IPS-11a (cell line): ENCODE results near the gene AHR.

ENCODE experiments used
- H3K4me3 ChIP-seq: one replicate; pipeline ENCODE4 v1.5.1; 2013; ENCODE audit warnings: low read depth, low read length, control low read depth

Gene AHR

DNA sequence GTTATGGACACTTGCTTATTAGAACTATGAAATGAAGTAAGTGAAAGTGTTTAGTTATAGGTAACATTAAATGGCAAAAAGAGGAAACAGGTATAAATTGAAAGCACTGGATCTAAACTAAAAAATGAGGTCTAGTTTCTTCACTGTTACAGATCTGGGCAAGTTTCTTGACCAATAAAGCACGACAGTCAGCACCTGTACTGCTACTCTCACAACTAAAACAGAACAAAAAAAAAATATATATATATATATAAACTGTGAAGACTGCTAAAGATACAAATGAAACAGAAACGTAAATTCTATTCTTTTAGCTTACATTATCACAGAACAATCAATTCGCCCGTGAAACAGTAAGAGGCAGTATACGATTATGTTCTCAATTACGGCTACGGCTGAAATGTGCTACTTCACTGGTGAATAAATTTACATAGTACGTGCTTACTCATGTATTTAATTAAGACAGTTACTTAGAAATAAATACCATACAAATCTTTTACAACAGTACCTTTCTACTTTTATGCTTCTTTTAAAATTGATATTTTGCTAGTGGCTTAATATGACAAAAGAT, 4.2 kb downstream of the AHR start:
- H3K4me3 ChIP-seq, result no peak overlapping the region

DNA sequence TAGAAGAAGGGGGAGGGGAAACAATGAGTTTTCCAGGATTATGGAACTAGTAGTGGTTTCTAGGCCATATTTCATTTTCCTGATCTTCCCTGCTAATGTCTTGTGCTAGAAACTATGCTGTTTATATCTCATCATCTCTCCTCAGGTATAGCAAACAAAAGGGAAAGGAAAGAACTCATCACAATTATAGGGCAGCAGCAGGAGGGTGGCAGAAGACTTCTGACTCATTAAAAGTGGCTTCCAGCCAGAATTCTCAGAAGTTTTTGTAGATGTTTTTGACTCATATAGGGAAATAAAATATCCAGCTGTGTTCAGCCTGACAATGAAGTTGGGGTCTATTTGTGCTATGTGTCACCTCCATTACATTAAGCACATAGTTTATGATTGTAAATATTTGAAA, 6.5 kb downstream of the AHR start:
- no peak overlapping the region for H3K4me3 ChIP-seq

DNA sequence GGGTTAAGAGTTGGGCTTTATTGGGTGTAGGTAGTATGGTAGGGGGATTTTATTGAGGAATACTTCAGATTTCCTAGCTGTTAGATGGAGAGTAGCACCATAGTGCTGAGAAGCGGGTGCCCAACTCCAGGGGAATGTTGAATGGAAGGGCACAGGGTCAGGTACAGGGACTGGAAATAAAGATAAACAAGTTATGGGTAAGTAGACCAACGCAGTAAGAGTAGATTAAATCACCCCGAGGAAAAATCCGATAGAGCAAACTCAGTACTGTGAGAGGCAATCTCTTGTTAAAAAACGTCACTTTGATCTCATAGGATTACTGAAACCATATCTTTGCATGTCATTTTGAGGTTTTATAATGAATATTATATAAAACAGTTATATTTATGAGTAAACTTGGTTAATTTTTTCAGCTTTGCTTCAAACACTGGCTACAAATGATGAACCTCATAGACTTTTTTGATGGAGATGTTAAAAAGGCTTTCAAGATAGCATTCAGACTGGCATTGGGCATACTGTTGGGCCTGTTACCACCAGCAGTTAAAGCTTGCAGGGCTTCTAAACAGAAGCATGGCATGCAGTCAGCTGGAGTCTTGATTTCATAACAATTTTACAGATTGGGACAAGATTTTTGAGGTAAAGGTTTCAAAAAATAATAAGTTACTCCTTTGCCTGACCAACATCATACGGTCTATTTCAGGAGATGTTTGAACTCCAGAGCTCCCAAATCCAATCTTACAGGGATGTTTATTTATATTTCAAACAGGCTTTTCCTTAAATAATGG, 7.1 kb downstream of the AHR start:
- H3K4me3 ChIP-seq, result no peak overlapping the region

DNA sequence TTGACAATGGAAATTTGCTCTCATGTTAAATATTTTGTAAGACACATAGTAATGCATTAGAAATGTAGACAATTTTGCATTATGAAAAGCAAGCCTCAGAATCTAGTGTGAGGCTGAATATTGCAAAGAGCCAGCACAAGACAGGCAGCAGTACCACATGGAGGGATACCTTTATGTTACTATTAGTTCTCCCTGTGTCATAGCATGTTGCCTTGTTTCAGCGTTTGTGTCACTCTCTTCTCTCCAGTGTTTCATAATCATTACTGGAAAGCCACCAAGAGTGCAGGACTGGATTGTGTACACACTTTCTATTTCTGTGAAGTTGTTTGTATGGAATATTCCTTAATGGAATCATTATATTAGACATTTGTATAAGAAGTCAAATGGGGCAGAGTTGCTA, 8.5 kb downstream of the AHR start:
- H3K4me3 ChIP-seq, result no peak overlapping the region

DNA sequence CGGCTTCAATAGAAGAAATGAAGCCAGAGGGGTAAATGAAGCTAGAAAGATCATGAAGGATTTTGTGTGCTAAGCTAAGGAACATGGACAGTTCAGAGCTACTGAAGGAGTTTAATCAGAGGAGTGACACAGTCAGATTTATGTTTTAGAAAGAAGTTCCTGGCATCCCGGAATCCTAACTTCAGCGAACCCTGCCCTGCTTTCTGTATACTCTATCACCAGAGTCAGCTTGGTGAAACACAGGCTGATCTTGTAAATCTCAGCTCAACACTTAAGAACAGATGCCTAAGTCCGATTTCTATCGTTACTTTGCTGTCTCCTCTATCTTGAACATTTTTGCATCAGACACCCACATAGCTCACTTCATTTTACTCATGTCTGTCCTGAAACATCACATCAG, 9.1 kb downstream of the AHR start:
- H3K4me3 ChIP-seq, result no peak overlapping the region

- no peak overlapping the region for H3K4me3 ChIP-seq
These were observed 9.7 kb downstream of the AHR start for GRCh38 chr7:17307969-17308648.

- H3K4me3 ChIP-seq, result no peak overlapping the region
These were observed 12.7 kb downstream of the AHR start for GRCh38 chr7:17311194-17311593.

GRCh38 chr7:17311952-17312351, 13.5 kb downstream of the AHR start:
- no peak overlapping the region for H3K4me3 ChIP-seq

DNA sequence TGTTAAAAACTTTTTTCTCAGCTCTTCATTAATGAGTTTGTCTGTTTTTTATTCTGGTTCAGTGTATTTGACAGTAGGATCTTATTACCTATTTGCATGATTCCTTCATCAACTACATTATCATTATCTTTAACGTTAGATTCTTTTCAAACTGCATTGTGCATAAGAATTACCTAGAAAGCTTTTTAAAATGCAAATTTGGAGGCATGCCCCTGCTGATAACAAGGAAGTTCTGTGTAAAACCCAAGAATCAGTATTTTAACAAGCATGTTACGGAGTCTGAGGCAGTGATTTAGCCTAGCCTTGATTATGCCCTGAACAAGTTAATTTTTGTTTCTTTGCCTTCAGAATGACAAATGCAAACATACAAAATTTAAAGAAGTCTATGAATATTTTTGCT, 14.2 kb downstream of the AHR start:
- no peak overlapping the region for H3K4me3 ChIP-seq

- no peak overlapping the region for H3K4me3 ChIP-seq
These were observed 14.7 kb downstream of the AHR start for GRCh38 chr7:17313194-17313593.

GRCh38 chr7:17315974-17316373, 17.5 kb downstream of the AHR start:
- no peak overlapping the region for H3K4me3 ChIP-seq

DNA sequence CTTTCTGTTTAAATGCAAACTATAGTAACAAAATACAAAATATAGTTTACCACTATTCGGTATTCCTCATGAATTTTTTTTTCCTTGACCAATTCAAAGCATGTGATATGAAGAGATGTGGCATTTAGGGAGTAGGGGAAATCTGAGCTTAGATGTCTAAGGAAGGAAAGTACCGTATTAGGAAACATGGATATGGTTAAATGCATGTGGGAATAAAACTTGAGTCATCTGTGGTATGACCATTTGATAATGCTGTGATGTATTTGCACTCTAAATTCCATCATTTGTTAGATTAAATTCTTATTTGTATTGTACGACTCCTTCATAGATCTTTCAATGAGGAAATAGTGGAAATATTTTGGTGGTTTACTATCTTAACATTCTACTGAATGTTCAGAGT, 19.7 kb downstream of the AHR start:
- H3K4me3 ChIP-seq, result no peak overlapping the region

GRCh38 chr7:17319164-17320101, 21.0 kb downstream of the AHR start:
- no peak overlapping the region for H3K4me3 ChIP-seq

DNA sequence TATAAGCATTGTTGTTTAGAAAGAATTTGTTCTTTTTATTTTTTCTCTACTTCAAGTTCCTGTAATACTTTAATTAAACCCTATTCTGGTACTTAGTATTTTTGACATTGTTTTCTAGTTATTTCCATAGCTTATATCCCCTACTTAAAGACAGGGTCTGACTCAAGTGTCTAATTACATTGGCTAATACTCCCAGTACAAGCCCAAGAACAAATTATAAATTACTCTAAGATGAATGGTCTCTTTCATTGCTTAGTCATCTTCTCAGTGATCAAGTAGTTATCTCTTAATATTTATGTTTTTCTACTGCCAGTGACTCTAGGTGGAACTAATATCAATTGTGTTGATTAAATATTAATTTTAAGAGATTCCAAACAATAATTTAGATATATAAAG, 21.6 kb downstream of the AHR start:
- H3K4me3 ChIP-seq, result no peak overlapping the region

GRCh38 chr7:17320657-17321056, 22.2 kb downstream of the AHR start:
- no peak overlapping the region for H3K4me3 ChIP-seq

DNA sequence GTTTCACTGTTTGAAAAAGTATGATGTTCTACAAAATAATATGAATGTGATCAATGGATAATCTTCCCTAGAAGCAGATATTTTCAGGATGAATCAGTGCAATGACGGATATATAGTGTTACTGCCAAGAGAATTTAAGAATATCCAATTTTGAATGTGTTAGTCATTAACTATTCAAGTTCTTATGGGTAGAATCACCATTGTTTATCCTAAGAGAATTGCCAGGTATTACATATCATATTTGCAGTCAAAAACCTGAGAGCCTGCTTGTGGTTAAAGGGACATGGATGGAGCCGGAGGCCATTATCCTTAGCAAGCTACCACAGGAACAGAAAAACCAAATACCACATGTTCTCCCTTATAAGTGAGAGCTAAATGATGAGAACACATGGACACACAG, 26.9 kb downstream of the AHR start:
- H3K4me3 ChIP-seq, result no peak overlapping the region

DNA sequence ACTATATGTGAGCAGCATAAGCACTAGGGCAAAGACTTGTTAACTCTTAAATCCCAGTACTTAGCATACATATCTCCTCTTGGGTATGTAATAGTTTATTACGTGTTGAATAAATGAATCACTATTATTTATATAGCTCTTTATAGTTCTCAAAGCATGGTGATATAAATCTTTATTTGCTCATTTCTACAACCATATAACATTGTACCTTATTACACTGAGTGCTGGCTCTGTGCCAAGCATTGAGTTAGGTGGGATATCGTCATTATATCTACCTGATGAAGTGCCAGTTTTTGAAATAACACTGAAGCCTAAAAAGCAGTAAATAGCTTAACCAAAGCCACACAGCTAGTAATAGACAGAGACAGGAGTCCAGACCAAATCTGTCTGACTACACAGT, 27.9 kb downstream of the AHR start:
- H3K4me3 ChIP-seq, result no peak overlapping the region

DNA sequence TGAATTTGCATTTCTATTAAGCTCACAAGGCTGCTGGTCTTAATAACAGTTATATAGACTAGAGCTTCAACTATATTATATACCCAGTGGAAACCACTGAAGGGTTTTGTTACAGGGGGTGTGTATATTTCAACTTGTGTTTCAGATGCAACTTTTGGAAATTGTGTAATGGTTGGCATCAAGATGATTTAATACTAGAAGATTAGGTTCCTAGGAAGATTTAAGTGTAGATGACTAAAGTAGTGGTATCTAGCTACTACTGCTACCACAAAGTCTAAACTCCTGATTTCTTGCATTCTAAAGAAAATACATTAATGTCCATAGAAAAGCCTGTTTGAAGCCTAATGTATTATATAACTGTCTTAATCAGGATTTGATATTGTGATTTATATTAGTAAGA, 30.2 kb downstream of the AHR start:
- H3K4me3 ChIP-seq, result no peak overlapping the region

- H3K4me3 ChIP-seq, result no peak overlapping the region
These were observed 31.0 kb downstream of the AHR start for GRCh38 chr7:17329440-17329839.

DNA sequence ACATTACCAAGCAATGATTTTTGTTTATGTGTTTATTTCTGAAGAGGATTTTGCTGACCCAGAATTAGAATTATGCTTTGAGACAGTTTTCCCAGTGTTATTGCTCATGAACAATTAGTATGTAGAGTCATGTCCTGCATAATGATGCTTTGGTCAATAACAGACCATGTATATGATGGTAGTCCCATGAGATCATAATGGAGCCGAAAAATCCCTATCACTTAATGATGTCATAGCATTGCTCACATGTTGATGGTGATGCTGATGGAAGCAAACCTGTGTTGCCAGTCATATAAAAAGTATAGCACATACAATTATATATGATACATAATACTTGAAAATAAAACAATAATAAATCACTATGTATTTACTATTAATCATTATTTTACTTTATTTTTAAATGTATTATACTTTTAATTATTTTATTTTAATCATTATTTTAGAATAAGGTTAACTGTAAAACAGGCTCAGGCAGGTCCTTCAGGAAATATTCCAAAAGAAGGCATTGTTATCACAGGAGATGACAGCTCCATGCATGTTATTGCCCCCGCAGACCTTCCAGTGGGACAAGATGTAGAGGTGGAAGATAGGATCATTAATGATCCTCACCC, 33.5 kb downstream of the AHR start:
- H3K4me3 ChIP-seq, result no peak overlapping the region

GRCh38 chr7:17333221-17333620, 34.8 kb downstream of the AHR start:
- H3K4me3 ChIP-seq, result no peak overlapping the region
